Measurements from ENCODE around the gene SLC12A5.

SLC12A5 gene

DNA sequence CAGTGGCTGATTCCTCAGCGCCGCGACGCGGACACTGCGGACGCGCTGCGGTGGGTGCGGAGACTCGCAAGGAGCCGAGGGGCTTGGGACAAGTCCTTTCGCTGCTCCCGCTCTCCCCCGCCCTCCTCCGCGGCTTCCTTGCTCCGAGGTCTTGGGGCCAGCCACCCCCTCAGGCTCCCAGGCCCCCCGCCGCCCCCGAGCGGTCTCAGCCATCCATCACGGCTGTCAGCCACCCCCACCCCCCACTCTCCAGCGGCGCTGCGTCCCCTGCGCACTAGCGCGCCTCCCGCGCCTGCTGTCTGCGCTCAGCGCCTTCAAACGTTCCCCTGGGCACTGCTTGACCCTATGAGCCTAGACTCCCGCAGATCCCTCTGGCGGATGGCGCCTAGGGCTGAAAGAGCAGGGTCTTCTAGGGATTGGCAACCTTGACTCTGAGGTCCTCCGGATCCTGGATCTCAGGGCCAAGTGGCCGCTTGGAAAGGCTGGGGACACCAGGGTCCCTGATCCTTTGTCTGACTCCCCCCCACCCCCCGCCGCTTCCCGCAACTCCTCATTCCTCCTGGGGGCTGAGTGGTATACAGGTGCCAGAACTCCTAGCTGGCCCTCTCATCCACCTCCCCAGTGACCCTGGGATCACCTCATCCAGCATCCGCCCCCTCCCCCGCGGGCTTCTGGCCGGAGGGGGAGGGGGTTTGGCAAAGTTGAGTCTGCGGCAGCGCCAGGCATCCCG, 1.4 kb downstream of the SLC12A5 start:
- no peak for DNase-seq

DNA sequence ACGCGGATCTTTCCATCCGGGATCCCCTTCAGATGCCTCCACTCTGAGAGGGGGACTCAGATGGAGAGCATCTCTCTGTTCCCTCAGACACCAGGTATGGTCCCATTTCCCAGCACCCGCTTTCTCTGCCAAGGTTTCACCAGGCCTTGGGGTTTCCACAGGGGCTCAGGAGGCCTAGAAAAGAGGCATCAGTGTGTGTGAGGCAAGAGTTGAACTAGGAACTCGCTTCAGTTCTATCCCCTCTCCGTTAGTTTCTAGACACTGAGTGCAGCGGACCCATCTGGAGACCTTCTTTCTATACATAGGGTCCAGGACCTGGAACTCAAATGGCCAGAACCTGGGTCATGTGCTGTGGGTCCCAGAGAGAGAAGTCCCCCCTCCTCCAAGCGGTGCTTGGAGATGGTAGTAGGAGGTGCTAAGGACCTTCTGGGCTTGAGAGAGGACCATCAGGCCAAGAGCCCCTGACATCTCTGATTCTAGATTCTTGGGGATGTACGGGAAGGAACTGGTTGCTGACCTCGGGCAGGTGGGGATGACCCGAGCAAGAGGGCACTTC, 2.1 kb downstream of the SLC12A5 start:
- DNase-seq = no peak

DNA sequence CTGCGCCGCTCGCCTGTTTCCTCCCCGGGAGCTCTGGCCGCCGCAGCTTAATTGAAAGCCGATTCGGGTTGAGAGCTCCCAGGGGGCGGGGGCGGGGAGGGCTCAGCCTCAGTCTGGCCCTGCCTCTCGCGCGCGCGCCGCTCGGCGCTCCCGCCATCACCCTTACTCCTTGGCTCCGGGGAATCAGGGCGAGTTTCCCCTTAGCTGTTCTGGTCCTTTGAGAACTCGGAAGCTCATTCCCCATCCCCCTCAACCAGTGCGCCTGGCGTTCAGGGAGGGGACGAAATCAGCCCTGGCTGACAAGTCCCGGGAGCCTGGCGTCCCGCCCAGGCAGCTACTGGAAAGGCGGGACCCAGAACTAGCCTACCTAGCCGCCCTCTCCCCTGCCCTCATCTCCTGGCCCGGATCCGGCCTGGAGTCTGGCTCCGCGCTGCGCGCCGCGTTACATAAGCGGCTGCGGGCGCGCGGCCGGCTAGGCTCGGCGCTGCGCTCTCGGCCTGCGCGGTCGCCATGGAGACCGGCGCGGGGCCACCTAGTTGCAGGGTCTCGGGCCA, 2.8 kb downstream of the SLC12A5 start:
- DNase-seq = no peak

DNA sequence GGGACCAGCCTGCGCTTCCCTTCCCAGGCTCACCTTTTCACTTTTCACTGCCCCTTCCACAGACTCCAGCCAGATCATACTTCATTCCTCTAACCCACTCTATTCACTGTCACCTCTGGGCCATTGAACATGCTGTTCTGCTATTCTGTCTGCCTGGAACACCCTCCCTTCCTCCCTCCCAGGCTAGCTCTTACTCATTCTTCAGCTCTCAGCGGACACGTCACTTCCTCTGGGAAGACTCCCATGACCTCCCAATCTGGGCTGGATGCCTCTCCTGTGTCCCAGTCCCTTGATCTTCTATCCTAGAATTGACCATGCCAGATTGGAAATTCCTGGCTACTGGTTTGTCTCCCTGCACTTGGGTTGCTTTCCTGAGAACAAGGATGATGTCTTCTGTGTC, 5.0 kb downstream of the SLC12A5 start:
- no peak for DNase-seq

DNA sequence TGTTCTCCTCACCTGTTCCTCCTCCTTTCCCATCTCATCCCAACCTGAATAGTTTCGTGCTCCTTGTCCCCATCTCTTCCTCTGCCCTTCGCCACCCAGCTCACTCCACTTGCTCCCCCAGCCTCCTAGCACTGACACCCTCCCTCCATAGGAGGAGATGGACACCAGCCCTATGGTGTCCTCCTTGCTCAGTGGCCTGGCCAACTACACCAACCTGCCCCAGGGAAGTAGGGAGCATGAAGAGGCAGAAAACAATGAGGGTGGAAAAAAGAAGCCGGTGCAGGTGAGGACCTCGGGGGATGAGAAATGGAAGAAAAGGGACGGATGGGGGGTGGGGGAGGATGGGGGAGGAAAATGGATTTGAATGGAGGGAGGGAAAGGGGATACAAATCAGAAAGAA, 6.2 kb downstream of the SLC12A5 start:
- no peak for DNase-seq

DNA sequence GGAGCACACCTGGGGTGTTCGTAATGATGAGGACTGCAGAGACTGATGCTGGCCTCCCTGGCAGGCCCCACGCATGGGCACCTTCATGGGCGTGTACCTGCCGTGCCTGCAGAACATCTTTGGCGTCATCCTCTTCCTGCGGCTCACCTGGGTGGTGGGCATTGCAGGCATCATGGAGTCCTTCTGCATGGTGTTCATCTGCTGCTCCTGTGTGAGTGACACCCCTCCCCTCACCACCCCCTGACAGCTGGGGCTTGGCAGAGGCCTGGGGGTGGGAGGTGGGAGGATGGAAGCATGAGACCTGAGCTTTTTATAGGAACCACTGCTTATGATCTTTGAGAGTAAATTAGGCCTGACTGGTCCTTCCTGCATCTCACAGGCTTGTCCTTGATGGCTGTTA, 6.7 kb downstream of the SLC12A5 start:
- no peak for DNase-seq

DNA sequence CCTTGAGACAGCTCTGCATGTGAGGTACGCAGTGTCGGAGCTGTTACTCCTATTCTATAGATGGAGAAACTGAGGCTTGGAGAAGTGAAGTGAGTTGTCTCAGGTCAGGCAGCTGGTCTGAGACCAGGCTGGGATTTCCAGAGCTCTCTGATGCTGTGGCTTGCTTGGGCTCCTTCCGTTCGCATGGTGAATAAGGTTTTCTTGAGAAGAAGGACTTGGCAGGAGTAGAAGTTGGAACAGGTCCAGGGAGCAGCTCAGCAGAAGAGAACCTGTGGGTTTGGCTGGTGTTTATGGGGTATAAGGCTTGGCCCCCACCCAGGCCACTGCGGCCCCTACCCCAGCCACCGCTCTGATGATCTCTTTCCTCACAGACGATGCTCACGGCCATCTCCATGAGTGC, 7.4 kb downstream of the SLC12A5 start:
- DNase-seq = no peak

DNA sequence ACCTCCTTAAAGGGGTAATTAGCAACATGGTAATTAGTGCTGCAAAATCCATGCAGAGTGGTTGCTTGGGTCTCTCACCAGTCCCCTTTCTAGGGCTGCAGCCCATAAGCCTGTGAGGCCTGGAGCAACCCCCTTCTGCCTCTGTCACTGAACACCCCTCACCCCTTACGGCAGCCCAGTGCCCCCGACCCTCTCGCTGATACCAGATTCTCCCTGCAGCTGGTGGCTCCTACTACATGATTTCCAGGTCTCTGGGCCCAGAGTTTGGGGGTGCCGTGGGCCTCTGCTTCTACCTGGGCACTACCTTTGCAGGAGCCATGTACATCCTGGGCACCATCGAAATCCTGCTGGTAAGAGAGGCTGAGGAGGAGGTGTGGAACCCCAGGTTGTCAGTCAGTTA, 8.0 kb downstream of the SLC12A5 start:
- DNase-seq = no peak

DNA sequence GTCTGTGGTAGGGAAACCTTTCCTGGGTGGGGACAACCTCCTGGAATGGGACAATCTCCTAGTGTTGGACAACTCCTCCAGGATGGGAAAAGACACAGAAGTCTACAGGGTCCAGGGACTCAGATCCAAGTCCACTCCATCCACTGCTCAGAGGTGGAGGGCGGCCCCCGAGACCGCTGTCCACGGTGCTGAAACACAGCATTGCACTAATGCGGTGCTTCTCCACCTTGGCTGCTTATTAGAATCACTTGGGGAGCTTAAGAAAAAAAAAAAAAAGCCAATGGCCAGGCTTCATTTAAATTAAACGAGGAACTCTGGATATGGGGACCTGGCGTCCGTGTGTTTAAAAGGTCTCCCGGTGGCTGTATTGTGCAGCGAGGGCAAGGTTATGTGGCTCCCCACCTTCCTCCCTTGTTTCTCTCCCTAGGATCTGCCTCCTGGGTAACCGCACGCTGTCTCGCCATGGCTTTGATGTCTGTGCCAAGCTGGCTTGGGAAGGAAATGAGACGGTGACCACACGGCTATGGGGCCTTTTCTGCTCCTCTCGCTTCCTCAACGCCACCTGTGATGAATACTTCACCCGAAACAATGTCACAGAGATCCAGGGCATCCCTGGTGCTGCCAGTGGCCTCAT, 12.0 kb downstream of the SLC12A5 start:
- DNase-seq = no peak

DNA sequence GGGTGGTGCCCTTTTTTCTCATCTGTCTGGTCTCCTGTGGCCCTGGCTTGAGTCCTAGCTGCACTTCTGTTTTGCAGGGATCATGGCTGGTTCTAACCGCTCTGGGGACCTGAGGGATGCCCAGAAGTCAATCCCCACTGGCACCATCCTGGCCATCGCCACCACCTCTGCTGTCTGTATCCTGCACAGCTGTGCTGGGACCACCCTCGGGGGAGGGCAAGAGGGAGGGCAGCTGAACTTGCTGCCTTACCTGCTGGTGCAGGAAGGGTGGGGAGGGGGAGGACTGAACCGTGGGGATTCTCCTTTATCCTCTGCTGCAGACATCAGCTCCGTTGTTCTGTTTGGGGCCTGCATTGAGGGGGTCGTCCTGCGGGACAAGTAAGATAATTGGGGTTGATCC, 14.5 kb downstream of the SLC12A5 start:
- no peak for DNase-seq

DNA sequence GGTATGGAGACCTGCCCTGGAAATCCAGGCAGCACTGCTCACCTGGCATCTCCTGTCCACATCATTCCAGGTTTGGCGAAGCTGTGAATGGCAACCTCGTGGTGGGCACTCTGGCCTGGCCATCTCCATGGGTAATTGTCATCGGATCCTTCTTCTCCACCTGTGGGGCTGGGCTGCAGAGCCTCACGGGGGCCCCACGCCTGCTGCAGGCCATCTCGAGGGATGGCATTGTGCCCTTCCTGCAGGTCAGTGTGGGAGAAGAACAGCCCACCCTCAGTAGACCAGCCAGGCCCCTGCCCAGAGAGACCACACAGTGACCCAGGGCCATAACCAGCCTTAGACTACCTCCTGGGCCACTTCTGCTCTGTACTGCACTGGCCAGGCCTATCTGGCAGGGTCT, 15.9 kb downstream of the SLC12A5 start:
- DNase-seq = no peak

DNA sequence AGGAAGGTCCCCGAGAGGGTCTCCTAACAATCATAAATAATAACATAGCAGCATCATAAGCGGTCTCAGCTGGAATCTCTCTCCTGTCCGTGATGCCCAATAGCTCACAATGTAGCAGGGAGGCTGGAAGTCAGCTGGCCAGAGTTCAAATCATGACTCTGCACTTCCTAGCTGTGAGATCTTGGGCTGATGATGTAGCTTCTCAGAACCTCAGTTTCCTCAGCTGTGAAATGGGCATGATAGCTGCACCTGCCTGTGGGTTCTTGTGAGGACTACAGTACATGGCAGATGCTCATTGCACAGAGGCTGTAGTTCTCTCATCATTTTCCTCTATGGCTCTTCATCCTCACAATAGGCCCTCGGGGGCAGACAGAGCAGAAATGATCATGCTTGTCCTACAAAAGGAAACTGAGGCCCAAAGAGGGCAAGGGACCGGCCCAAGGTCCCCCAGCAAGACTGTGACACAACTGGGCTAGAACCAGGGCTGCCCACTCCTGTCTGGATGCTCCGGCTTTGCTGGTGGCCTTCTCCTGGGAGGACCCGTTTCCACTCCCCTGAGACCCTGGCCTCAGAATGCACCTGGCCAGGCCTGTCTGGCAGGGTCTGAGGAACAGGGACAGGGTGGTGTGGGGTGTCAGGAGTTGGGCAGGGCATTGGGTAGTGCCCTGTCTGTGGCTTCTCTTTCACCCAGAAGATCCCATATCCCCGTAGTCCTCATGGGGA, 17.7 kb downstream of the SLC12A5 start:
- no peak for DNase-seq

DNA sequence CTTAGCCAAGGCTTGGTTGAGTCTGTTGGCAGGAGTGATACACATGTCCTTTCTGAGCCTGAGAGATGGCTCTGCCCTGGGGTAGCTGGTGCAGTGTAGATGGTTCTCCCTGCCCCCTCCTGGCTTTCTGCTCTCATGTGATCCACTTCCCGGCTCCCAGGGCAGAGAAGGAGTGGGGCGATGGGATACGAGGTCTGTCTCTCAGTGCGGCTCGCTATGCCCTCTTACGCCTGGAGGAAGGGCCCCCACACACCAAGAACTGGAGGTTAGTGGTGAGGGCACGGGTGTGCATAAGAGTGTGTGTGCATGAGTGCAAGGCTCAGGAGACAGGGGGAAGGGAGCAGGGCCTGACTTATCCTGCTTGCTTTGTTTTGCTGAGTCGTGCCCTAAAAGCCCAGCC, 18.8 kb downstream of the SLC12A5 start:
- no peak for DNase-seq

DNA sequence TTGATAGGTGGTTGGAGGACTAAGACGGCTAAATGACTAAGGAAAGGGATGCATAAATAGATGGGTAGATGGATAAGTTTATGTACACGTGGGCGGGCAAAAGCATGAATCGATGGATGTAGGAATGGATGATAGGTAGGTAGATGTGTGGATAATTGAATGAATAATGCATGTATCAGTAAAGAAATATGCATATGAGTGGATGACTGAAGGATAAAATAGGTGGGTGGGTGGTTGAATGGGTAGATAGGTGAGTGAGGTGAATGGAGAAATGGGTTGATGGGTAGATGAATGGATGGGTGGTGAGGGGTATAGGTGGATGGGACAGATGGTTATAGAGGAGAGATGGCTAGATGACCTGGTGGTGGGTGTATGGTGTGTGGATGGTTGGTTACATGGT, 20.2 kb downstream of the SLC12A5 start:
- DNase-seq = no peak

DNA sequence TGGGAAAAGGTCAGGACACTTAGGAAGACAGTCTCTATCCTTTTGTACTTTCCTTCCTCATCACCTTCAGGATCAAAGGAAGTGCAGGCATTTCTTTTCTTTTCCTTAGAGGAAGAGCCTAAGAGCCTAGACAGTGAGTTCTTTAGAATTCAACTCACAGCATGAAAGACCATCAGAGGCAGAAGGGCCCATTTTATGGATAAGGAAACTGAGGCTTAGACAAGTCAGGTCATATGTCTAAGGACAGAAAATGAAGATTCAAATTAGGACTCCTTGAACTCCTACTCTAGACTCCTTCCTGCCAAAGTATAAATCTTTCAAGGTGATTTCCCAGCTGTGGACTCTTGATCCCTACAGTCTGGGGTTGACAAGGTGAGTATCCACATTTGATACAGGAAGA, 20.8 kb downstream of the SLC12A5 start:
- DNase-seq = no peak

DNA sequence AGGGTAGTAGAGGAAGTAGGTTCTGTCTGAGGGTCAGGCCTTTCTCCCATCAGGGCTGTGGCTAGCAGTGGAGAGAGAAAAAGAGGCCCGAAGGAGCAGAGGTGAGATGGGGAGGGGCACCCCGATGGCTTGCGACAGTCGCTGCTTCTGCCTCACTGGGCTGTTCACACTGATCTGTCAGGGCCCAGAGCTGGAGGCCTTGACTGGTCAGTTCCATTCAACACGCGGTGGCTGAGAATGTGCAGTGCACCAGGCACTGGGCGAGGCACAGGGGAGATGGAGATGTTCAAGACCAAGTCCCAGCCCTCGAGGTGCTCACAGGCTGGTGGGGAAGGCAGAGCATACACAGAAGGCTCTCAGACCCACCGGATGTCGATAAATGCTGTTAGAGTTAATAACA, 21.4 kb downstream of the SLC12A5 start:
- DNase-seq = no peak

DNA sequence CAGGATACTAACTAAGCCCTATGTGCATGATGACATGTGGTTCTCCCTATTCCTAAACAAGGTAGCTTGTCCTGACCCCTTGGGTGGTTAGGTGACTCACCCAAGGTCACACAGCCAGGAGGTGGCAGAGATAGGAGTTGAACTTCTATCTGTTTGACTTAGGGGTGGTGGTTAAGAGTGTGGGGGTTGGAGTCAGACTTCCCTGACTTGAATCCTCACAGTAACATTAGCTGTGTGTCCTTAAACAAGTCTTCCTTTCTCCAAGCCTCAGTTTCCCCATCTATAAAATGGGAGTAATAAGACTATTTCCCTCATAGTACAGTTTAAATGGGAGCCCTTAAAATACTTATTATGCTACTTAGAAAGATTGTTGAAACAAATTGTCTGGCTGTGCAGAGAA, 21.9 kb downstream of the SLC12A5 start:
- no peak for DNase-seq

DNA sequence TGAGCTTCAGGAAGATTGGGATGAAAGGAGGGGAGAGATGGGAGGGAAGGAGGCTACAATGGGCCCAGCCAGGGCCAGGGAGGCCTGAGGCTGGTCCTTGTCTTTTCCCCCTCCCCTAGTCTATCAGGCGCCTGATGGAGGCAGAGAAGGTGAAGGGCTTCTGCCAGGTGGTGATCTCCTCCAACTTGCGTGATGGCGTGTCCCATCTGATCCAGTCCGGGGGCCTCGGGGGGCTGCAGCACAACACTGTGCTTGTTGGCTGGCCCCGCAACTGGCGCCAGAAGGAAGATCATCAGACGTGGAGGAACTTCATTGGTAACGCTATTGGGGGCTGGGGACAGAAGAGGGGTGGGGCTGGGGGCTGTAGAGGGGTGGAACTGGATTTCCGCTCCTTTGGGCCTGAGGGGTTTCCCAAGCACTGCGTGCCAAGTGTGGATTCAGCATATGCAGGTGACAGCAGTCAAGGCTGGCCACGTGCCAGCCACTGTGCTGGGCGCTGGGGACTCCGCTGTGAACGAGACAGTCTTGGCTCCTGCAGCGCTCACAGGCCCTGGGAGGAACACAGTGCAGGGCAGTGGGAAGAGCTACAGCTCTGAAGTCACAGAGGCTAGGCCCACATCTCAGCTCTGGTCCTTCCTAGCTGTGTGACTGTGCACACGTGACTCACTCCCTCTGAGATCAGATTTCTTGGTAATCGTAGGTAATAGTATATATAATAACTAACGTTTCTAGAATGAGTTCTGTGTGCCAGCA, 22.7 kb downstream of the SLC12A5 start:
- no peak for DNase-seq

DNA sequence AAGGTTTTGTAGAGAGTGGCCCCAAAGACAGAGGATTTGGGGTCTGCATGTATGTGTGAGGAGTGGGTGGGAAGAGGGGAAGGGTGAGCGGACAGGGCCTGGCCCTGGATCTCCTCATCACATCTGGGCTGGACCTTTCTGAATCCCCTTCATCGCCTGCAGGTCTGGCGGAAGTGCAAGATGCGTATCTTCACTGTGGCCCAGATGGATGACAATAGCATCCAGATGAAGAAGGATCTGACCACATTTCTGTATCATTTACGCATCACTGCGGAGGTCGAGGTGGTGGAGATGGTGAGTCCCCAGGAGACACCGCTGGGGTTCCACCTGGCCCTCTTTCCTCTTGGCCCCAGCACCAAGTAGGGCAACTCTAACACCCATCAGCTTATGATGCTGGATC, 24.4 kb downstream of the SLC12A5 start:
- no peak for DNase-seq

DNA sequence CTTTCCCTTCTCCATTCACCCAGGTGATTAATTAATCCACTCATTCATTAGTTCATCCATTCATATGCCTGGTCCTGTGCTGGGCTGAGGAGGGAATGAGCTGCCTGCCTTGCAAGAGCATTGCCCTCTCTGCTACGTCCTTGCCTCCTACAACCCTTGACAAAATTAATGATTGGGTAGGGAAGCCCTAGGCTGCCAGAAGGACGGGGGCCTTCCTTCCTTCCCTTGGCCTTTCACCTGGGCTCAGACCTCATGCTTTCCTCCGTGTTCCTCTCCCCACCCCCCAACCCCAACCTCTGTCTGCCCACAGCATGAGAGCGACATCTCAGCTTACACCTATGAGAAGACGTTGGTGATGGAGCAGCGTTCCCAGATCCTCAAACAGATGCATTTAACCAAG, 25.6 kb downstream of the SLC12A5 start:
- no peak for DNase-seq

DNA sequence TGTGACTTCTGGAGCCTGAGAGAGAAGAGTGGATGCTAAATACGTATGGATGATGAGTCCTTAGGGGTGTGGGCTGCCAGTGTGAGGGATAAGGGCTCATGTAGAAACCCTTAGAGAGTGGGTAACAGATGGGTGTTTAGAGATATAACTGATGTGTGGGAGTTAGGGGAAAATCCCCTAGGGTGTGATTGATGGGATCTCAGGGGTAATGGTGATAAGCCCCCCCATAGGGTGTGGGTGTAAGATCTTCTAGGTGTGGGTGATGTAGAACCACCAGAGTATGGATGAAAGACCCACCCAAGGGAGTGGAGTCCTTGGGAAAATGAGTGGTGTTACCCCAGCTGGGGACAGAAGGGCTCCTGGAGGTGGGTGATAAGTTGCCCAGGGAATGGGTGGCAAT, 26.3 kb downstream of the SLC12A5 start:
- no peak for DNase-seq

DNA sequence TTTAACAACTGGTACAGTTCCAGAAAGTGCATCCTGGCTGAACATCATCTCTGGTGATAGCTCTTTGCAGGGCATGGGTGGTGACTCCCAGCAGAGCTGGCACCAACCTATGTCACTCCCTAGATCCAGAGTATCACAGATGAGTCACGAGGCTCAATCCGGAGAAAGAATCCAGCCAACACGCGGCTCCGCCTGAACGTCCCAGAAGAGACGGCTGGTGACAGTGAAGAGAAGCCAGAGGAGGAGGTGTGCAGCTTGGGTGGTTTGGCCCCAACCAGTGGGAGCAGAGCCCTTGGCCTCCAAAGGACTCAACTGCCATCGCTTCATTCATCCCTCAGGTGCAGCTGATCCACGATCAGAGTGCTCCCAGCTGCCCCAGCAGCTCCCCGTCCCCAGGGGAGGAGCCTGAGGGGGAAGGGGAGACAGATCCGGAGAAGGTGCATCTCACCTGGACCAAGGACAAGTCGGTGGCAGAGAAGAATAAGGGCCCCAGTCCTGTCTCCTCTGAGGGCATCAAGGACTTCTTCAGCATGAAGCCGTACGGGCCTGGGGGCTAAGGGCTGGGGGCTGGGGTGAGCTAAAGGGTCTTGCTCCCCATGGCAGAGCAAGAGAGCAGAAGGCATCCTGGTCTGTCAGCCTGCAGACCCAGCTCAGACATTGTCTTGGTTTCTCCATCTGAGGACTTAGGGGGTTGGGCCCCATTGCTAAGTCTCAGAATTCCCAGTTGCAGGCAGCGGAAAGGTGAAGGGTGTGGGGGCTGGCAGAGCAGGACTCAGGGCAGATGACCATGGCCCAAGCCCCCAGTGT, 27.2 kb downstream of the SLC12A5 start:
- no peak for DNase-seq
